ENCODE measurements around the gene STPG2. TPM values are rescaled to one million over a fixed set of nuclear protein-coding genes. Genes with fewer than 3 reads are reported as not detected.

Gene STPG2
- total and polyA plus RNA-seq, 2 donors (not counting 3 experiments of a cell fraction or from before 2014, with no cell fraction given): not detected

DNA sequence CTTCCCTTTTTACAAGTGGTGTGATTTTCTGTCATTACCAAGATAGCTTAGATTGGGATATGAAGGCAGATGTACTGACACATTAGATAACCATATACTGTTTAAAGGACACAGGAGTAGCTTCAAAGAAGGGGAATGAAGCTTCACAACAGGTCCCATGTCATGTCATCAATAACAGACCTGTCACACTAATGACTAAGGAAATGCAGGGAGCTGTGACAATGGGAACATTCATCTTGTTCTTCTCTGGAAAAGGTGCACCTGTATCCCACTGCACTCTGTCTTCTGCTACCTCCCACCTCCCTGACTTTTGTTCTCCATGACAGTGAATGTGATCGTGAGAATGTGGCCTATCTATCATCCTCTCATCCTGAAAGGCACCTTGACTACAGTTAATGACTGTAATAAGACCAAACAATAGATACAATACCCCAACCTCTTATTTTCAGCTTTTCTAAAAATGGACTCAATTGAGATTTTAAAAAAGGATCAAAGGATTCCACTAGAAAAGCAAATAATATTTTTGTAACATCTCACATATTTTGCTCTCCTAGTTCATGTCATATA is 472.5 kb downstream of the STPG2 start:
- no peak for FAIRE-seq
- H3K4me1 ChIP-seq (ENCODE audit: control insufficient read depth, extremely low read depth, insufficient read depth, low read length): no peaks in the 10 kb centered on the region
- intact Hi-C loops (cut with micrococcal nuclease): no loop called here

More for the DNA sequence above, 472.5 kb downstream of the STPG2 start:
- Histone ChIP-seq H3K27ac (ENCODE audit: insufficient read depth, low read depth, low read length) (no peak overlapping the region), H3K9me1 (replicated peaks; ENCODE audit: control insufficient read depth, extremely low read depth, insufficient read depth, low read length) (no peaks in the 10 kb centered on the region), H3K4me3 (replicated peaks in 1 of 3; ENCODE audit: insufficient read depth in 1 of 3, low read depth in 1 of 3, low read length in 3 of 3) (no peak overlapping the region), H3K4me2 (ENCODE audit: insufficient read depth, low read length) (no peak overlapping the region), H3K9me3 (replicated peaks; ENCODE audit: control insufficient read depth, insufficient read depth, low read length) (no peaks in the 10 kb centered on the region), H4K20me1 (replicated peaks; ENCODE audit: control insufficient read depth, extremely low read depth, insufficient read depth, low read length) (no peaks in the 10 kb centered on the region), H3K9ac (replicated peaks; ENCODE audit: extremely low read depth, insufficient read depth, low read length) (no peak overlapping the region), H2AFZ (ENCODE audit: low read depth, low read length) (no peak overlapping the region), H3K27me3 (ENCODE audit: control insufficient read depth in 2 of 2, insufficient read depth in 2 of 2, low read length in 2 of 2) (no peaks in the 10 kb centered on the region), H3K36me3 (ENCODE audit: control insufficient read depth in 2 of 2, extremely low read depth in 1 of 2, insufficient read depth in 2 of 2, low read length in 2 of 2) (no peaks in the 10 kb centered on the region), H3K79me2 (ENCODE audit: control insufficient read depth, insufficient read depth, low read length) (no peaks in the 10 kb centered on the region)
- CTCF ChIA-PET: interaction anchor here (0.8 to 0.9 kb wide), 2 partner anchors 39 to 50 kb away, joined by 3 to 4 read pairs; no protein-coding TSS in a partner anchor
- no peak for DNase-seq (ENCODE audit: low read depth, low spot score)
- POLR2A ChIA-PET: interaction anchor here (0.6 kb wide), 1 partner anchor 25 kb away, joined by 5 read pairs; no protein-coding TSS in a partner anchor
- dilution Hi-C loops (cut with MboI; ENCODE audit: extremely low pct_ligation_motif_present, low sequenced_read_pairs): no loop called here
- BruUV-seq (replicated peaks): no TSS peak
- TF ChIP-seq, protein P1, sequence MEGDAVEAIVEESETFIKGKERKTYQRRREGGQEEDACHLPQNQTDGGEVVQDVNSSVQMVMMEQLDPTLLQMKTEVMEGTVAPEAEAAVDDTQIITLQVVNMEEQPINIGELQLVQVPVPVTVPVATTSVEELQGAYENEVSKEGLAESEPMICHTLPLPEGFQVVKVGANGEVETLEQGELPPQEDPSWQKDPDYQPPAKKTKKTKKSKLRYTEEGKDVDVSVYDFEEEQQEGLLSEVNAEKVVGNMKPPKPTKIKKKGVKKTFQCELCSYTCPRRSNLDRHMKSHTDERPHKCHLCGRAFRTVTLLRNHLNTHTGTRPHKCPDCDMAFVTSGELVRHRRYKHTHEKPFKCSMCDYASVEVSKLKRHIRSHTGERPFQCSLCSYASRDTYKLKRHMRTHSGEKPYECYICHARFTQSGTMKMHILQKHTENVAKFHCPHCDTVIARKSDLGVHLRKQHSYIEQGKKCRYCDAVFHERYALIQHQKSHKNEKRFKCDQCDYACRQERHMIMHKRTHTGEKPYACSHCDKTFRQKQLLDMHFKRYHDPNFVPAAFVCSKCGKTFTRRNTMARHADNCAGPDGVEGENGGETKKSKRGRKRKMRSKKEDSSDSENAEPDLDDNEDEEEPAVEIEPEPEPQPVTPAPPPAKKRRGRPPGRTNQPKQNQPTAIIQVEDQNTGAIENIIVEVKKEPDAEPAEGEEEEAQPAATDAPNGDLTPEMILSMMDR (IDR thresholded peaks at IDR 0.05; ENCODE audit: extremely low read depth in 1 of 2, insufficient read depth in 1 of 2, low read depth in 1 of 2, low read length in 2 of 2): no peak
- TF ChIP-seq EZH2 (IDR thresholded peaks at IDR 0.05; ENCODE audit: borderline replicate concordance, low read depth, low read length, severe bottlenecking): no peak
- no peak for TF ChIP-seq MAX (IDR thresholded peaks at IDR 0.05; ENCODE audit: insufficient read depth, insufficient read length)

All from endothelial cell of umbilical vein (primary cell).